ENCODE measurements around the gene UBAC2.

UBAC2 gene

DNA sequence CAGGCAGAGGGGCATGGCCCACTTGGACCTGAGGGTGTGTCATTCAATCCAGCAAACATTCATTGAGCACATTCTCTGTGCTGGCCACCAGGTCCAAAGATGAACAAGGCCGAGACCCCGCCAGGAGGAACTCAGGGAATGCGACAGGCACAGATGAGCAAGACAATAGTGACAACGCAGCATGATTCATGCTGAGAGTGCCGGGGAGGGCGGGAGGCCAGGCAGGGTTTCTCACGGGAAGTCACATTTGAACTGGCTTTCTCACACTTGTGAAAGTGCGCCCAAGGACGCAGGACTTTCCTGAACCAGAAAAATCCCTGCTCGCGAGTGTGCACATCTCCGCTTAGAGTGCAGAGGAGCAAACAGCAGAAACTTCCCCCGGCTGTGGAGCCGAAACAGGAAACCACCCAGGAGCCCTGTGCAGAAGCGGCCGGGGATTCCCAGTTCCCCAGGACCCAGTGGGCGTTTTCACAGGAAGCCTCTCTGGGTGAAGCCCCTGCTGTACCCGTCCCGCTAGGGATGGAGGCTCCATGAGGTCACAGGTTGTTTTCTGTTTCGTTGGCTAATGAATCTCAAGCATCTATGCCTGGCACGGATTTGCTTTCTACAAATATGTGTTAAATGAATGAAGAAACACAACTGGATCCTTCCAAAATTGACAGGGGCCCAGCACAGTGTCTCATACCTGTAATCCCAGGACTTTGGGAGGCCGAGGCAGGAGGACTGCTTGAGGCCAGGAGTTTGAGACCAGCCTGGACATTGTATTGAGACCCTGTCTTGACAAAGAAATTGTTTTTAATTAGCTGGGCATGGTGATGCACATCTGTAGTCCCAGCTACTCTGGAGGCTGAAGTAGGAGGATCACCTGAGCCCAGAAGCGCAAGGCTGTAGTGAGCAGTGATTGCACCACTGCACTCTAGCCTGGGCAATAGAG is 232.2 kb downstream of the UBAC2 start:
- peaks cover 5 to 8% of the 10 kb centered on the region in 2 donors for H3K9me3 Mint-ChIP-seq
- H3K27me3 Mint-ChIP-seq: no peaks in the 10 kb centered on the region
- peak overlapping the region; percentile 96 for H3K27ac Mint-ChIP-seq
- H3K4me1 Mint-ChIP-seq: peaks cover 55 to 87% of the 10 kb centered on the region in 2 donors
- peak overlapping the region; percentile 68 to 77 for H3K4me3 Mint-ChIP-seq
- ATAC-seq (replicated peaks): peak; percentile 66 to 70
- peaks cover 7 to 15% of the 10 kb centered on the region in 2 donors for H3K36me3 Mint-ChIP-seq
- peak; percentile 98 for DNase-seq

DNA sequence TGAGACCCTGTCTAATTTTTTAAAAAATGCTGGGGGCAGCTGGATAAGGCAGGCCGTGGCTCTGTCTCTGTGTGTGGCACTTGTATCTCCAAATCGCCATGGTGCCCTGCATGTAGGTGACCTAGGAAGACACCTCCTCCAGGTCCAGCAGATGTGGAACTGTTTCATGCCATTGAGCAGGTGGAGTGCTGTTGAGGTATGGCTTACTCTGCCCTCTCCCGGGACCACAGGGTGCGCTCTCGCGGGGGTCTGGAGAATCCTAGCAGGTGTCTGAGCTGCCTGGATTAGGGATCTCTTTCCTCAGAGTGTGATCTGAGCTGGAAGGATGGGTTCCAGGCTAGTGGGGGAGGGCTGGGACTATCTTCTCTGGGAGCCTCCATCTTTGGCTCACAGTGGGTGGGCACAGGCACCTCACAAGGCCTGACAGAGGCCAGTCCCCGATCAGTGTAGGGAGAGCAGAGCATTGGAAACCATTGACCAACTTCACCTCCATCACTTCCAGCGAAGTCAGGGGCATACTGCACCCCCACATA is 233.0 kb downstream of the UBAC2 start:
- peak overlapping the region; percentile 96 for H3K27ac Mint-ChIP-seq
- peaks cover 59 to 87% of the 10 kb centered on the region in 2 donors for H3K4me1 Mint-ChIP-seq
- H3K4me3 Mint-ChIP-seq: peak overlapping the region; percentile 68 to 77
- peaks cover 4 to 6% of the 10 kb centered on the region in 2 donors for H3K9me3 Mint-ChIP-seq
- ATAC-seq (replicated peaks) (no peak), DNase-seq (no peak)
- no peaks in the 10 kb centered on the region for H3K27me3 Mint-ChIP-seq
- H3K36me3 Mint-ChIP-seq: peaks cover 7 to 12% of the 10 kb centered on the region in 2 donors

DNA sequence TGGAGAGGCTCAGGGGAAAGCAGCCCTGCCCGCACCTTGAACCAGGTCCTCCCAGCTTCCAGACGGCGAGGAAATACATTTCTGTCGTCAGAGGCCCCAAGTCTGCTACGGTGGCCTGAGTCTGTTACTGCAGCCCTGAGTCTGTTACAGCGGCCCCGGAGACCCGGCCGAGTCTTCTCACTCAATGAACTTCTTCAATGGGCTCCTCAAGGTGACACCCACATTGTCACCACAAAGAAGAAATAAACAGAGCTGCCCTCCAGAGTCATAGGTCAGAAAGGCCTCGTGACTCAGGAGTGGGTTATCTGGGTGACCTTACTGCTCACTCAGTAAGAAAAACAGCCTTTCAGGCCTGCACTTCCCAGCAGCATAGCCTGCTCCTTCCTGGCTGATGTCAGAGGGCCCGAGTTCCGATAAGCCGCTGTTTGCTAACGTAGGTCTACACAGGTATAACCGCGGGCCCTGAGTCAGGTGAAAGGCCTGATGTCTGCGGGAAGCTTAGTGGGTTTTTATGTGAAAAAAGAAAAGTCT is 233.7 kb downstream of the UBAC2 start:
- Mint-ChIP-seq H3K36me3 (peaks cover 6 to 12% of the 10 kb centered on the region in 2 donors), H3K4me1 (peaks cover 62 to 90% of the 10 kb centered on the region in 2 donors), H3K9me3 (peaks cover 4 to 6% of the 10 kb centered on the region in 2 donors), H3K27me3 (no peaks in the 10 kb centered on the region), H3K4me3 (peak overlapping the region; percentile 32 to 64), H3K27ac (peak overlapping the region; percentile 96)
- DNase-seq: peak; percentile 62
- ATAC-seq (replicated peaks): peak; percentile 22 to 50

DNA sequence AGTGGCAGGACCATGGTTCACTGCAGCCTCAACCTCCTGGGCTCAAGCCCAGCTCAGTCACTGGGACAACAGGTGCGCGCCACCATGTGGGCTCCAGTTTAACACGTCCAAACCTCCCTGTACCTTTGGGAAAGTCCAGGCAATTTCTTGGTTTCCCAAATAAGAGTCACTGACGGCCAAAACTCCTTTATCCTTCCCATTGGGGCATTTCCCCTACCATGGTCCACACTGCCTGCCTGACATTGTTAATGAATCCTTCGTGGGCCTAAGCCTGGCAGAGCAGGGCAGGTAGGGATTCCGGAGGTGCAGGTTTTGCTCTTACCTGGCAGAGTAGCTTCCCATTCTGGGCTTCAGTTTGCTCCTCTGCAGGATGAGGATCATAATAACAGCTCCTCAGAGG is 234.5 kb downstream of the UBAC2 start:
- H3K4me1 Mint-ChIP-seq: peaks cover 56 to 82% of the 10 kb centered on the region in 2 donors
- peaks cover 4 to 12% of the 10 kb centered on the region in 2 donors for H3K36me3 Mint-ChIP-seq
- no peak for ATAC-seq (replicated peaks)
- peak overlapping the region; percentile 81 for H3K27ac Mint-ChIP-seq
- H3K27me3 Mint-ChIP-seq: no peaks in the 10 kb centered on the region
- DNase-seq: no peak
- peaks cover 4 to 6% of the 10 kb centered on the region in 2 donors for H3K9me3 Mint-ChIP-seq
- H3K4me3 Mint-ChIP-seq: no peak overlapping the region

DNA sequence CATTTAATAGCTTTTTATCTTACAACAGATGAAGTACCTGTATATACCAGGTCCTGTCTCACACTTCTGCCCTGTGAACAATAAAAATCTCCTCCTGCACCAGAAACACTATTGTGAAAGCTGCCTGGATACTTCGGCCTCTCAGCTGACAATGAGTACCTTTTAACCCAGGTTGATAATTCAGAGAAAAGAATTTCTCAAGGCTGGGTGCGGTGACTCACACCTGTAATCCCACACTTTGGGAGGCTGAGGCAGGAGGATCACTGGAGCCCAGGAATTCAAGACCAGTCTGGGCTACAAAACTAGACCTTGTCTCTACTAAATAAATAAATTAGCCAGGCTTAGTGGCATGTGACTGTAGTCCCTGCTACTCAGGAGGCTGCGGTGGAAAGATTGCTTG is 235.3 kb downstream of the UBAC2 start:
- ATAC-seq (replicated peaks): no peak
- H3K27me3 Mint-ChIP-seq: no peaks in the 10 kb centered on the region
- no peak overlapping the region for H3K4me3 Mint-ChIP-seq
- peaks cover 52 to 76% of the 10 kb centered on the region in 2 donors for H3K4me1 Mint-ChIP-seq
- DNase-seq: no peak
- H3K36me3 Mint-ChIP-seq: peaks cover 4 to 11% of the 10 kb centered on the region in 2 donors
- H3K27ac Mint-ChIP-seq: peak overlapping the region; percentile 21
- peaks cover 4 to 5% of the 10 kb centered on the region in 2 donors for H3K9me3 Mint-ChIP-seq

Measured in stimulated activated naive B cell treated with anti-CD40 and anti-IgM and Interleukin-4, amounts not matched to agents 10 μg/mL and 1 μg/mL and 100 μg/mL, for 72 hours (primary cell).